ENCODE data around the gene SPATA6. TPM values are rescaled to one million over a fixed set of nuclear protein-coding genes. Genes with fewer than 3 reads are reported as not detected.
"Not testable (repeated sequence)": the region's sequence is repeated elsewhere in the genome, so short reads cannot be mapped to it uniquely, and the experiment has no call there.

The SPATA6 gene
- total RNA-seq, 1 donor from 2014 or later = 26.0 TPM

- Mint-ChIP-seq H3K27ac (ENCODE audit: unreplicated experiment) (peak overlapping the region; percentile 12), H3K9me3 (no peaks in the 10 kb centered on the region), H3K4me3 (no peak overlapping the region), H3K27me3 (ENCODE audit: low read depth) (no peaks in the 10 kb centered on the region), H3K36me3 (ENCODE audit: low read depth) (no peaks in the 10 kb centered on the region), H3K4me1 (peaks cover 35% of the 10 kb centered on the region)
- DNase-seq (ENCODE audit: low read depth, low spot score) = no peak
- no peak for TF ChIP-seq CTCF (conservative IDR thresholded peaks at IDR 0.05)
These were observed 20.4 kb upstream of the SPATA6 start for GRCh38 chr1:48492392-48492791.

- Mint-ChIP-seq H3K27me3 (ENCODE audit: low read depth) (peaks cover 5% of the 10 kb centered on the region), H3K27ac (ENCODE audit: unreplicated experiment) (no peak overlapping the region), H3K36me3 (ENCODE audit: low read depth) (no peaks in the 10 kb centered on the region), H3K4me1 (peaks cover 24% of the 10 kb centered on the region), H3K9me3 (no peaks in the 10 kb centered on the region), H3K4me3 (no peak overlapping the region)
- TF ChIP-seq CTCF (conservative IDR thresholded peaks at IDR 0.05) = no peak
- no peak for DNase-seq (ENCODE audit: low read depth, low spot score)
These were observed 16.7 kb upstream of the SPATA6 start for GRCh38 chr1:48488721-48489120.

- Mint-ChIP-seq H3K27me3 (ENCODE audit: low read depth) (no peaks in the 10 kb centered on the region), H3K27ac (ENCODE audit: unreplicated experiment) (no peak overlapping the region), H3K9me3 (no peaks in the 10 kb centered on the region), H3K4me1 (no peaks in the 10 kb centered on the region), H3K36me3 (ENCODE audit: low read depth) (peaks cover 3% of the 10 kb centered on the region), H3K4me3 (no peak overlapping the region)
- no peak for TF ChIP-seq CTCF (conservative IDR thresholded peaks at IDR 0.05)
- DNase-seq (ENCODE audit: low read depth, low spot score) = no peak
These were observed 8.5 kb upstream of the SPATA6 start for GRCh38 chr1:48480504-48480903.

- not testable (repeated sequence) for H3K9me3 Mint-ChIP-seq; H3K27ac Mint-ChIP-seq (ENCODE audit: unreplicated experiment); H3K27me3 Mint-ChIP-seq (ENCODE audit: low read depth); H3K36me3 Mint-ChIP-seq (ENCODE audit: low read depth); DNase-seq (ENCODE audit: low read depth, low spot score); H3K4me3 Mint-ChIP-seq; H3K4me1 Mint-ChIP-seq
These were observed 8.0 kb upstream of the SPATA6 start for GRCh38 chr1:48480023-48480422.

- peaks cover 5% of the 10 kb centered on the region for H3K9me3 Mint-ChIP-seq
- peak overlapping the region; percentile 99 for H3K4me3 Mint-ChIP-seq
- TF ChIP-seq CTCF (conservative IDR thresholded peaks at IDR 0.05) = no peak
- H3K27ac Mint-ChIP-seq (ENCODE audit: unreplicated experiment) = peak overlapping the region; percentile 89
- no peaks in the 10 kb centered on the region for H3K27me3 Mint-ChIP-seq (ENCODE audit: low read depth)
- H3K4me1 Mint-ChIP-seq = peaks cover 35% of the 10 kb centered on the region
- DNase-seq (ENCODE audit: low read depth, low spot score) = no peak
- H3K36me3 Mint-ChIP-seq (ENCODE audit: low read depth) = peaks cover 9% of the 10 kb centered on the region
These were observed 634 bp upstream of the SPATA6 start for GRCh38 chr1:48472638-48473037.

- Mint-ChIP-seq H3K27me3 (ENCODE audit: low read depth) (no peaks in the 10 kb centered on the region), H3K9me3 (peaks cover 5% of the 10 kb centered on the region), H3K4me1 (peaks cover 42% of the 10 kb centered on the region), H3K4me3 (peak overlapping the region; percentile 99), H3K36me3 (ENCODE audit: low read depth) (peaks cover 8% of the 10 kb centered on the region), H3K27ac (ENCODE audit: unreplicated experiment) (peak overlapping the region; percentile 88)
- TF ChIP-seq CTCF (conservative IDR thresholded peaks at IDR 0.05) = no peak
- no peak for DNase-seq (ENCODE audit: low read depth, low spot score)
These were observed 884 bp downstream of the SPATA6 start for GRCh38 chr1:48470950-48471690.
